Stimulated activated CD4-positive, alpha-beta T cell treated with anti-CD3 and anti-CD28 coated beads, Interleukin-4, amount 100 ng/mL, for 1 hour (primary cell): Measurements from ENCODE around the gene ACOT4.
A peak's percentile ranks its signal among the peaks of the same experiment; 100 is the strongest.
"Not testable (repeated sequence)": the region's sequence is repeated elsewhere in the genome, so short reads cannot be mapped to it uniquely, and the experiment has no call there.

Experiments
- DNase-seq: peaks from one replicate; pipeline ENCODE4 v3.0.0-alpha.2; 2020

The ACOT4 gene

GRCh38 chr14:73591690-73592449 is at the start of gene ACOT4:
TSS of gene ACOT4 (plus strand) at chr14:73591873. CDS start at chr14:73591960, 87 bp downstream.
- peak; percentile 57 for DNase-seq

GRCh38 chr14:73542961-73543360 is 48.7 kb upstream of the ACOT4 start:
- DNase-seq, result not testable (repeated sequence)

DNA sequence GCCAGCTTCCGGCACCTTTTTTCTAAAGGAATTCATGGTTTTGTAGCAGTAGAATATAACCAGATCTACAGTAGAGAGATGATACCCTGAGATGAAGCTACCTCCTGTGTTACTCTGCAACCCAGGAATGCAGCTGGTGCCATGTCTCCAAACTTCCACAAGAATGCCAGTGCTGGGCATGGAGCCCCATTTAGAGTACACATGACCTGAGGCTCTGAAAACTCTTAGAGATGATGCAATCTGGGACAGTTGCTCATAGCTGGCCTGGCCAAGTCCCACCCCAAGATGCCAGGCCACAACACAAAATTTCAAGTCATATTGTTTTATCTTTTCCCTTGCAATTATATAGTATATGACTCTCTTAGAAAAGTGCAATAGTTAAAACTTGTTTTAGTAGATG is 46.3 kb upstream of the ACOT4 start:
- not testable (repeated sequence) for DNase-seq

GRCh38 chr14:73549097-73549496 is 42.6 kb upstream of the ACOT4 start:
- DNase-seq, result not testable (repeated sequence)

- DNase-seq, result not testable (repeated sequence)
These were observed 41.7 kb upstream of the ACOT4 start for GRCh38 chr14:73549889-73550524.

- DNase-seq, result no peak
These were observed 37.8 kb upstream of the ACOT4 start for GRCh38 chr14:73553845-73554244.

DNA sequence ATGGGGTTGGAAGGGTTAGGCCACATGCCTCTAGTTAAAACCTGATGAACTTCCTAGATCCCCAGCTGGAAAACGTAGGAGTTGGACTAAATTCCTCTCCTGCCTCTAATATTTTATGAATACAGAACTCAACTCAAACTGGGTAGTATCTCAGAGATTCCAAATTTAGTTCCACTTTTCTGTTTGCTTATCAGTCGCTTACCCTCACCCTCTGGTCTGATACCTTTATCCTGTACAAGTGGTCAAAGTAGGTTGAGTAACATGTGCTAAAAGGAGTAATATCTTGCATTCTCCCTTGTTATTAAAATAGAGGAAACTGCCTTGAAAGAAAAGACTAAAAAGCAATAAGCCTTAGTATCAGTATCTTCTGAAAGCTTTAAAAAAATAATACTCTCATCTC is 34.5 kb upstream of the ACOT4 start:
- not testable (repeated sequence) for DNase-seq

DNA sequence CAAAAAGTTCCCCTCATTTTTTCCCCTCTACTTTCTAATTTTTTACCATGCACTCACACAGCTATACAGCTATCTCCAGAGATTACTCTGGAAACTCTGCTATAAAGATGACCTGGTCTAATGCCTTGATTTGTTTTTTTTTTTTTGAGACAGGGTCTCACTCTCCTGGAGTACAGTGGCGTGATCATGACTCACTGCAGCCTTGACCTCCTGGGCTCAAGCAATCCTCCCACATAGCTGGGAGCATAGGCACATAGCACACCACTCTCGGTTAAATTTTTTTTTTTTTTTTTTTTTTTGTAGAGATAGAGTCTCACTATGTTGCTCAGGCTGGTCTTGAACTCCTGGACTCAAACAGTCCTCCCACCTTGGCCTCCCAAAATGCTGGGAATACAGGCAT is 33.4 kb upstream of the ACOT4 start:
- not testable (repeated sequence) for DNase-seq

DNA sequence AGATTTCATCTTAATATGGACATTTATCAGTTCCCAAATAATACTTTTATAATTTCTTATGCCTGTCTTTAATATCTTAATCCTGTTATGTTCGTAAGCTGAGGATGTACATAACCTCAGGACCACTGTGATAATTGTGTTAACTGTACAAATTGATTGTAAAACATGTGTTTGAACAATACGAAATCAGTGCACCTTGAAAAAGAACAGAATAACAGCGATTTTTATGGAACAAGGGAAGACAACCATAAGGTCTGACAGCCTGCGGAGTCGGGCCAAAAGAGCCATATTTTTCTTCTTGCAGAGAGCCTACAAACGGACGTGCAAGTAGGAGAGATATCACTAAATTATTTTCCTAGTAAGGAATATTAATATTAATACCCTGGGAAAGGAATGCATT is 29.4 kb upstream of the ACOT4 start:
- not testable (repeated sequence) for DNase-seq

DNA sequence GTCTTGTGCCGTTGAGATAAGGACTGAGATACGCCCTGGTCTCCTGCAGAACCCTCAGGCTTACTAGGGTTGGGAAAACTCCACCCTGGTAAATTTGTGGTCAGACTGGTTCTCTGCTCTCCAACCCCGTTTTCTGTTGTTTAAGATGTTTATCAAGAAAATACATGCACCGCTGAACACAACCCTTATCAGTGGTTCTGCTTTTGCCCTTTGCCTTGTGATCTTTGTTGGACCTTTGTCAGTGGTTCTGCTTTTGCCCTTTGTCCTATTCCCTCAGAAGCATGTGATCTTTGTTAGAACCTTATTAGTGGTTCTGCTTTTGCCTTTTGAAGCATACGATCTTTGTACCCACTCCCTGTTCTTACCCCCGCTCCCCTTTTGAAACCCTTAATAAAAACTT is 29.0 kb upstream of the ACOT4 start:
- not testable (repeated sequence) for DNase-seq

DNA sequence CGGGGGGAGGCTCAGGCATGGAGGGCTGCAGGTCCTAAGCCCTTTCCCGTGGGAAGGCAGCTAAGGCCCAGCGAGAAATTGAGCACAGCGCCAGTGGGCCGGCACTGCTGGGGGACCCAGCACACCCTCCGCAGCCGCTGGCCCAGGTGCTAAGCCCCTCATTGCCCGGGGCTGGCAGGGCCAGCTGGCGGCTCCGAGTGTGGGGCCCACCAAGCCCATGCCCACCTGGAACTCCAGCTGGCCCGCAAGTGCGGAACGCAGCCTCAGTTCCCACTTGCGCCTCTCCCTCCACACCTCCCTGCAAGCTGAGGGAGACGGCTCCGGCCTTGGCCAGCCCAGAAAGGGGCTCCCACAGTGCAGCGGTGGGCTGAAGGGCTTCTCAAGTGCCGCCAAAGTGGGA is 25.2 kb upstream of the ACOT4 start:
- not testable (repeated sequence) for DNase-seq

- DNase-seq, result not testable (repeated sequence)
These were observed 24.7 kb upstream of the ACOT4 start for GRCh38 chr14:73566935-73567334.

- no peak for DNase-seq
These were observed 24.3 kb upstream of the ACOT4 start for GRCh38 chr14:73567358-73567757.

DNA sequence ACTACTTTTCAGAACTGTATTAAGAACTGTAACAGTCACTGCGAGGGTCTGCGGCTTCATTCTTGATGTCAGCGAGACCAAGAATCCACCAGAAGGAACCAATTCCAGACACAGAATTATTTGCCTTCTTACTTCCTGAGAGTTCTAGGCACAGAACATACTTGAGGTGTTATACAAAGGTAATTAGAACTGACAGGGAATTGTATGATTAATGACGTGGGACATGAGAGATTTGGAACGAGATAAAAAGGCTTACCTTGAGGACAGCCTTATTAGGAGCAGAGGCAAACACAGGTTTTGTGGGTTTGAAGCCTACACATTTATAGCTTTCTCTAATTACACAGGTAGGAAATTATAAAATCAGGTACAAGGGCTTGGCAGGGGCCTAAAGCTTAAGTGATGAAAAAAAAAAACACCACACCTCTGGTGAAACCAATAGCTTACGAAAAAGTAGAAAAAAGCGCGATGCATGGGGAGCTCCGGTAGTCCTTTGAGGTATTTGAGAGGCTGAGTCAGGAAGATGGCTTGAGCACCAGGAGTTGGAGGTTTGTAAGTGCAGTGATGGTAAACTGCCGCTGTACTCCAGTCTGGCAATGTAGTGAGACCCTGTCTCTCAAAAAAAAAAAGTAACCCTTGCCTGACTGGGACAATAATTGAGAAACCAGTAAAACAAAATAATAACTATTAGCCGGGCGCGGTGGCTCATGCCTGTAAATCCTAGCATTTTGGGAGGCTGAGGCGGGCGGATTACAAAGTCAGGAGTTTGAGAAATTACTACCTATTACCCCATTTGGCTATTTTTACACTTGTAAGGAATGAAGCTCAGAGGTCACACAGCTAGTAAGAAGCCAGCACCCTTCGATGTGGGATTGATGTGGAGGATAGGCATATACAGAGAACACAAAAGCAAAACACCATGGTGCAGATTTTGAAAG is 23.5 kb upstream of the ACOT4 start:
- DNase-seq, result no peak

GRCh38 chr14:73568886-73569184 is 22.8 kb upstream of the ACOT4 start:
- not testable (repeated sequence) for DNase-seq

GRCh38 chr14:73569185-73569958 is 22.3 kb upstream of the ACOT4 start, which contains the start of gene ACOT2:
TSS of gene ACOT2 (plus strand) at chr14:73569213. CDS start at chr14:73569241, 28 bp downstream.
- peak; percentile 87 for DNase-seq

GRCh38 chr14:73570913-73571312 is 20.8 kb upstream of the ACOT4 start:
- peak; percentile 69 for DNase-seq

- not testable (repeated sequence) for DNase-seq
These were observed 18.6 kb upstream of the ACOT4 start for GRCh38 chr14:73573034-73573433.

DNA sequence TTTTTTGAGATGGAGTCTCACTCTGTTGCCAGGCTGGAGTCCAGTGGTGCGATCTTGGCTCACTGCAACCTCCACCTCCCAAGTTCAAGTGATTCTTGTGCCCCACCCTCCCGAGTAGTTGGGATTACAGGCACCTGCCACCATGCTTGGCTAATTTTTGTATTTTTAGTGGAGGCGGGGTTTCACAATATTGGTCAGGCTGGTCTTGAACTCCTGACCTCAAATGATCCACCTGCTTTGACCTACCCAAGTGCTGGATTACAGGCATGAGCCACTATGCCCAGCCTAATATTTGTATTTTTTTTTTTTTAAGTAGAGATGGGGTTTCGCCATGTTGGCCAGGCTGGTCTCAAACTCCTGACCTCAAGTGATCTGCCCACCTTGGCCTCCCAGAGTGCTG is 17.9 kb upstream of the ACOT4 start:
- DNase-seq, result not testable (repeated sequence)

GRCh38 chr14:73574251-73574650 is 17.4 kb upstream of the ACOT4 start:
- not testable (repeated sequence) for DNase-seq

DNA sequence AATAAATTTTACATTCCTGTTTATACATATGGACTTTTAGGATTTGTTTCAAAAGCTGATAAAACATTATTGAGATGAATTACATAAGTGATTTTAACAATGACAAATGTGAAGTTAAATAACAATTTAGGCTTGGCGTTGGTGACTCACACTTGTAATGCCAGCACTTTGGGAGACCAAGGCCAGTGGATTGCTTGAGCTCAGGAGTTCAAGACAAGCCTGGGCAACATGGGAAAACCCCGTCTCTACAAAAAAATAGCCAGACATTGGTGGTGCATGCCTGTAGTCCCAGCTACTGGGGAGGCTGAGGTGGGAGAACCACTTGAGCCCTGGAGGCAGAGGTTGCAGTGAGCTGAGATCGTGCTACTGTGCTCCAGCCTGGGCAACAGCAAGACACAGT is 15.3 kb upstream of the ACOT4 start:
- DNase-seq, result no peak

DNA sequence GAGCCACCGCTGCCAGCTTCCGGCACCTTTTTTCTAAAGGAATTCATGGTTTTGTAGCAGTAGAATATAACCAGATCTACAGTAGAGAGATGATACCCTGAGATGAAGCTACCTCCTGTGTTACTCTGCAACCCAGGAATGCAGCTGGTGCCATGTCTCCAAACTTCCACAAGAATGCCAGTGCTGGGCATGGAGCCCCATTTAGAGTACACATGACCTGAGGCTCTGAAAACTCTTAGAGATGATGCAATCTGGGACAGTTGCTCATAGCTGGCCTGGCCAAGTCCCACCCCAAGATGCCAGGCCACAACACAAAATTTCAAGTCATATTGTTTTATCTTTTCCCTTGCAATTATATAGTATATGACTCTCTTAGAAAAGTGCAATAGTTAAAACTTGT is 14.5 kb upstream of the ACOT4 start:
- DNase-seq, result not testable (repeated sequence)
